ENCODE results near the gene TMEM255B.

Gene TMEM255B

DNA sequence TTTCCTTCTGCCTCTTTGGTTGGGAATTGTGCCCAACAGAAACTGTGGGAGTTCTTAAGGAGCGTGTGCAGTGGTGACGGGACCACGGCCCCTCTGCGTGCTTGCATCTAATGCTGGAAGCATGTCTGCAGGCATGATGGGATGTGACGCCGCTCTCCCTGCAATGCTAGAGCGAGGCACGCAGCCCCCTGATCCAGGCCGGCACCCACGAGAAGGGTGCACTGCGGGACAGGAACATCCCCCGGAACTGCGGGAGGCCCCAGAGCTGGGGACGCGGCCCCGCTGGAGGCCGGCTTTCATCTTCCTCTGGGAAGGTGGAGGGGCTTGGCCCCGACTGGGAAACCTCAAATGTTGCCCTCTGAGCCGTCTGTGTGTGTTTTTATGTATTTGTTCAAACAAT lies 32.7 kb downstream of the TMEM255B start:
- H3F3A ChIP-seq (ENCODE audit: insufficient read depth) = no peaks in the 10 kb centered on the region
- H3K9me2 ChIP-seq (replicated peaks; ENCODE audit: insufficient read depth, low read length) = no peaks in the 10 kb centered on the region
- H3K27me3 ChIP-seq (ENCODE audit: low read length) = no peaks in the 10 kb centered on the region
- no peak overlapping the region for H3K9ac ChIP-seq (ENCODE audit: low read length)
- H3K4me3 ChIP-seq (ENCODE audit: insufficient read depth, low read length, poor library complexity, severe bottlenecking) = no peak overlapping the region
- H3K9me3 ChIP-seq (ENCODE audit: insufficient read depth, low read length) = no peaks in the 10 kb centered on the region
- no peaks in the 10 kb centered on the region for H3K79me2 ChIP-seq (ENCODE audit: insufficient read depth, low read length)
- no peaks in the 10 kb centered on the region for H3K36me3 ChIP-seq (ENCODE audit: low read length)
- no peak overlapping the region for H2AFZ ChIP-seq (ENCODE audit: low read depth, low read length, severe bottlenecking)
- no peak overlapping the region for H3K27ac ChIP-seq (ENCODE audit: low read depth, low read length)
- no peak overlapping the region for H3K4me2 ChIP-seq (ENCODE audit: low read depth, low read length, poor library complexity, severe bottlenecking)
- TF ChIP-seq EZH2phosphoT487 (conservative IDR thresholded peaks at IDR 0.05; ENCODE audit: low read length) = no peak
- no peak for TF ChIP-seq CTCF (IDR thresholded peaks at IDR 0.05; ENCODE audit: insufficient read depth, low read length, poor library complexity, severe bottlenecking)
- no peaks in the 10 kb centered on the region for H4K20me1 ChIP-seq (ENCODE audit: low read depth, low read length)

GRCh38 chr13:113792236-113792770 lies 33.3 kb downstream of the TMEM255B start:
- H3K9me2 ChIP-seq (replicated peaks; ENCODE audit: insufficient read depth, low read length) = no peaks in the 10 kb centered on the region
- H3K27ac ChIP-seq (ENCODE audit: low read depth, low read length) = no peak overlapping the region
- H3F3A ChIP-seq (ENCODE audit: insufficient read depth) = no peaks in the 10 kb centered on the region
- no peaks in the 10 kb centered on the region for H3K27me3 ChIP-seq (ENCODE audit: low read length)
- H3K9me3 ChIP-seq (ENCODE audit: insufficient read depth, low read length) = no peaks in the 10 kb centered on the region
- no peak overlapping the region for H3K4me3 ChIP-seq (ENCODE audit: insufficient read depth, low read length, poor library complexity, severe bottlenecking)
- no peak overlapping the region for H2AFZ ChIP-seq (ENCODE audit: low read depth, low read length, severe bottlenecking)
- H3K4me2 ChIP-seq (ENCODE audit: low read depth, low read length, poor library complexity, severe bottlenecking) = no peak overlapping the region
- TF ChIP-seq EZH2phosphoT487 (conservative IDR thresholded peaks at IDR 0.05; ENCODE audit: low read length) = no peak
- no peak for TF ChIP-seq CTCF (IDR thresholded peaks at IDR 0.05; ENCODE audit: insufficient read depth, low read length, poor library complexity, severe bottlenecking)
- H4K20me1 ChIP-seq (ENCODE audit: low read depth, low read length) = no peaks in the 10 kb centered on the region
- no peaks in the 10 kb centered on the region for H3K36me3 ChIP-seq (ENCODE audit: low read length)
- H3K79me2 ChIP-seq (ENCODE audit: insufficient read depth, low read length) = no peaks in the 10 kb centered on the region
- no peak overlapping the region for H3K9ac ChIP-seq (ENCODE audit: low read length)

- Histone ChIP-seq H3K9me2 (replicated peaks; ENCODE audit: insufficient read depth, low read length) (no peaks in the 10 kb centered on the region), H3K36me3 (ENCODE audit: low read length) (no peaks in the 10 kb centered on the region), H3F3A (ENCODE audit: insufficient read depth) (no peaks in the 10 kb centered on the region), H3K27ac (ENCODE audit: low read depth, low read length) (no peak overlapping the region), H3K4me3 (ENCODE audit: insufficient read depth, low read length, poor library complexity, severe bottlenecking) (no peak overlapping the region), H3K9me3 (ENCODE audit: insufficient read depth, low read length) (no peaks in the 10 kb centered on the region), H3K9ac (ENCODE audit: low read length) (no peak overlapping the region), H3K27me3 (ENCODE audit: low read length) (no peaks in the 10 kb centered on the region), H3K79me2 (ENCODE audit: insufficient read depth, low read length) (no peaks in the 10 kb centered on the region), H4K20me1 (ENCODE audit: low read depth, low read length) (no peaks in the 10 kb centered on the region), H3K4me2 (ENCODE audit: low read depth, low read length, poor library complexity, severe bottlenecking) (no peak overlapping the region), H2AFZ (ENCODE audit: low read depth, low read length, severe bottlenecking) (no peak overlapping the region)
- TF ChIP-seq CTCF (IDR thresholded peaks at IDR 0.05; ENCODE audit: insufficient read depth, low read length, poor library complexity, severe bottlenecking) = no peak
- TF ChIP-seq EZH2phosphoT487 (conservative IDR thresholded peaks at IDR 0.05; ENCODE audit: low read length) = no peak
These were observed 34.1 kb downstream of the TMEM255B start for GRCh38 chr13:113792886-113793717.

Data from SU-DHL-6 (cell line).